ENCODE measurements around the gene PDE4D. TPM values are rescaled to one million over a fixed set of nuclear protein-coding genes. Genes with fewer than 3 reads are reported as not detected.
A peak's percentile ranks its signal among the peaks of the same experiment; 100 is the strongest.

The PDE4D gene
- total RNA-seq, 1 donor from 2014 or later, result 14.2 TPM

DNA sequence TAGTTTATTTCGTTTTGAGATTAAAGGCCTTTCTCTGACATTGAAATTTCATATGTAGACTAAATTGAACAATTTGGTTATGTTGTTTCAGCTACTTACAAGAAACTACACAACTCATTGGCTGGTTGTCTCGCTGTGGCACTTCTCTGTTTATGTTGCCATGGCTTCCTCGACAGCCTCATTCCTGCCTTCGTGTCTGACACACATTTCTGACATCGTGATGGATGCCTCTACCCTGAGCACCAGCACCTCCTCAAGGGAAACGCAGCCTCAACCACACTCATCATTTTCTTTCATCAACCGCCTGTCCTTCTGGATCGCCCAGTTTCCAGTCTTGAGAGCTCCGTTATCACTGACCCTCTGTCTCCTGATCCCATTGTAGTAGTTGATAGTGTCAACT, 562.8 kb downstream of the PDE4D start:
- no peak overlapping the region for H2AFZ ChIP-seq (ENCODE audit: low read depth, low read length)
- no peaks in the 10 kb centered on the region for H3K79me2 ChIP-seq (ENCODE audit: insufficient read depth, low read length)
- no peak overlapping the region for H3K4me2 ChIP-seq (ENCODE audit: low read length)
- no peak overlapping the region for H3K4me3 Mint-ChIP-seq (ENCODE audit: unreplicated experiment)
- H3K27me3 ChIP-seq (ENCODE audit: insufficient read depth, low read length), result no peaks in the 10 kb centered on the region
- DNase-seq (ENCODE audit: low read depth) (no peak), FAIRE-seq (no peak)
- H3K9me3 Mint-ChIP-seq (ENCODE audit: unreplicated experiment), result no peaks in the 10 kb centered on the region
- peaks cover 18% of the 10 kb centered on the region for H3K4me1 Mint-ChIP-seq (ENCODE audit: low read depth, unreplicated experiment)
- no peaks in the 10 kb centered on the region for H3K27me3 Mint-ChIP-seq (ENCODE audit: low read depth, unreplicated experiment)
- no peaks in the 10 kb centered on the region for H3K36me3 ChIP-seq (ENCODE audit: insufficient read depth, low read length)
- no peak overlapping the region for H3K9ac ChIP-seq (ENCODE audit: low read length)
- no peak overlapping the region for H3K27ac ChIP-seq (ENCODE audit: low read depth, low read length)
- H3K4me1 ChIP-seq (ENCODE audit: insufficient read depth, low read length), result no peaks in the 10 kb centered on the region
- no peaks in the 10 kb centered on the region for H3K36me3 Mint-ChIP-seq (ENCODE audit: low read depth, unreplicated experiment)
- H3K27ac Mint-ChIP-seq (ENCODE audit: unreplicated experiment), result no peak overlapping the region
- no peaks in the 10 kb centered on the region for H4K20me1 ChIP-seq (ENCODE audit: insufficient read depth, low read length)
- H3K4me3 ChIP-seq (ENCODE audit: insufficient read depth, low read depth, low read length), result no peak overlapping the region
- no peak for TF ChIP-seq EZH2 (IDR thresholded peaks at IDR 0.05; ENCODE audit: insufficient read depth, low read length)
- TF ChIP-seq, protein P1, sequence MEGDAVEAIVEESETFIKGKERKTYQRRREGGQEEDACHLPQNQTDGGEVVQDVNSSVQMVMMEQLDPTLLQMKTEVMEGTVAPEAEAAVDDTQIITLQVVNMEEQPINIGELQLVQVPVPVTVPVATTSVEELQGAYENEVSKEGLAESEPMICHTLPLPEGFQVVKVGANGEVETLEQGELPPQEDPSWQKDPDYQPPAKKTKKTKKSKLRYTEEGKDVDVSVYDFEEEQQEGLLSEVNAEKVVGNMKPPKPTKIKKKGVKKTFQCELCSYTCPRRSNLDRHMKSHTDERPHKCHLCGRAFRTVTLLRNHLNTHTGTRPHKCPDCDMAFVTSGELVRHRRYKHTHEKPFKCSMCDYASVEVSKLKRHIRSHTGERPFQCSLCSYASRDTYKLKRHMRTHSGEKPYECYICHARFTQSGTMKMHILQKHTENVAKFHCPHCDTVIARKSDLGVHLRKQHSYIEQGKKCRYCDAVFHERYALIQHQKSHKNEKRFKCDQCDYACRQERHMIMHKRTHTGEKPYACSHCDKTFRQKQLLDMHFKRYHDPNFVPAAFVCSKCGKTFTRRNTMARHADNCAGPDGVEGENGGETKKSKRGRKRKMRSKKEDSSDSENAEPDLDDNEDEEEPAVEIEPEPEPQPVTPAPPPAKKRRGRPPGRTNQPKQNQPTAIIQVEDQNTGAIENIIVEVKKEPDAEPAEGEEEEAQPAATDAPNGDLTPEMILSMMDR (IDR thresholded peaks at IDR 0.05; ENCODE audit: insufficient read depth, low read depth, low read length), result no peak
- H3K9me3 ChIP-seq (ENCODE audit: insufficient read depth, low read depth, low read length), result no peaks in the 10 kb centered on the region

DNA sequence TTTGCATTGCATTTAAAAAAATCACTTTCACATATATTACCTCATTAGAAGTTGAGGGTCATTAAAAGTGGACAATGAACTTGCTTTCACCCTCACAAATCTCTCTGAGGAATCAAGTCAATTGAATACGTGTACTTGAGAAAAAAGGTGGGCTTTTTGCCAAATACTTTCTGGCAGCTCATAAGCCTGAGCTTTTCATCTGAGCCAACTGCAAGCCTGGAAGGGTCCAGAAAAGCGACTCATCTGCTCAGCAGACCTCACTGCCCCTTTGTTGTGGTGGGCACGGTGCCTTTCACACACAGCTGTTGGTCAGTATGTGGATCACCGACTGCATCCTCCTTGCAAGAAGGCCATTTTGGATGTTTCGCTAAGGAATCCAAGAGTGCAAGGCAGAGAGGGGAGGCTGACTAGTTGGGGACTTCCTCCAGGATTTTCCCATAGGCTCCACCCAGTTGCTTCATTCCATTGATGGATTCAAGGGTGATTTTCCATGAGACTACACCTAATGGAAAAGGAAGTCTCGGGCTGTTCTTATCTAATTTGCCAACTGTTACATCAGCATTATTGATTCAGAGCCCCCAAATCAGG, 564.7 kb downstream of the PDE4D start:
- TF ChIP-seq, protein P1 (IDR thresholded peaks at IDR 0.05; ENCODE audit: insufficient read depth, low read depth, low read length), result no peak
- no peak for TF ChIP-seq EZH2 (IDR thresholded peaks at IDR 0.05; ENCODE audit: insufficient read depth, low read length)
- H3K79me2 ChIP-seq (ENCODE audit: insufficient read depth, low read length), result no peaks in the 10 kb centered on the region
- H3K27ac Mint-ChIP-seq (ENCODE audit: unreplicated experiment), result peak overlapping the region; percentile 72
- no peaks in the 10 kb centered on the region for H3K9me3 ChIP-seq (ENCODE audit: insufficient read depth, low read depth, low read length)
- H3K27me3 ChIP-seq (ENCODE audit: insufficient read depth, low read length), result no peaks in the 10 kb centered on the region
- peaks cover 3% of the 10 kb centered on the region for H3K27me3 Mint-ChIP-seq (ENCODE audit: low read depth, unreplicated experiment)
- no peaks in the 10 kb centered on the region for H3K9me3 Mint-ChIP-seq (ENCODE audit: unreplicated experiment)
- FAIRE-seq, result no peak
- no peaks in the 10 kb centered on the region for H3K36me3 ChIP-seq (ENCODE audit: insufficient read depth, low read length)
- H2AFZ ChIP-seq (ENCODE audit: low read depth, low read length), result peak overlapping the region; percentile 57
- H3K27ac ChIP-seq (ENCODE audit: low read depth, low read length), result no peak overlapping the region
- H3K4me3 ChIP-seq (ENCODE audit: insufficient read depth, low read depth, low read length), result no peak overlapping the region
- no peak overlapping the region for H3K4me3 Mint-ChIP-seq (ENCODE audit: unreplicated experiment)
- peak overlapping the region; percentile 29 for H3K4me2 ChIP-seq (ENCODE audit: low read length)
- H3K4me1 ChIP-seq (ENCODE audit: insufficient read depth, low read length), result no peaks in the 10 kb centered on the region
- no peaks in the 10 kb centered on the region for H3K36me3 Mint-ChIP-seq (ENCODE audit: low read depth, unreplicated experiment)
- no peak overlapping the region for H3K9ac ChIP-seq (ENCODE audit: low read length)
- DNase-seq (ENCODE audit: low read depth), result peak; percentile 83
- no peaks in the 10 kb centered on the region for H4K20me1 ChIP-seq (ENCODE audit: insufficient read depth, low read length)
- H3K4me1 Mint-ChIP-seq (ENCODE audit: low read depth, unreplicated experiment), result peaks cover 18% of the 10 kb centered on the region

DNA sequence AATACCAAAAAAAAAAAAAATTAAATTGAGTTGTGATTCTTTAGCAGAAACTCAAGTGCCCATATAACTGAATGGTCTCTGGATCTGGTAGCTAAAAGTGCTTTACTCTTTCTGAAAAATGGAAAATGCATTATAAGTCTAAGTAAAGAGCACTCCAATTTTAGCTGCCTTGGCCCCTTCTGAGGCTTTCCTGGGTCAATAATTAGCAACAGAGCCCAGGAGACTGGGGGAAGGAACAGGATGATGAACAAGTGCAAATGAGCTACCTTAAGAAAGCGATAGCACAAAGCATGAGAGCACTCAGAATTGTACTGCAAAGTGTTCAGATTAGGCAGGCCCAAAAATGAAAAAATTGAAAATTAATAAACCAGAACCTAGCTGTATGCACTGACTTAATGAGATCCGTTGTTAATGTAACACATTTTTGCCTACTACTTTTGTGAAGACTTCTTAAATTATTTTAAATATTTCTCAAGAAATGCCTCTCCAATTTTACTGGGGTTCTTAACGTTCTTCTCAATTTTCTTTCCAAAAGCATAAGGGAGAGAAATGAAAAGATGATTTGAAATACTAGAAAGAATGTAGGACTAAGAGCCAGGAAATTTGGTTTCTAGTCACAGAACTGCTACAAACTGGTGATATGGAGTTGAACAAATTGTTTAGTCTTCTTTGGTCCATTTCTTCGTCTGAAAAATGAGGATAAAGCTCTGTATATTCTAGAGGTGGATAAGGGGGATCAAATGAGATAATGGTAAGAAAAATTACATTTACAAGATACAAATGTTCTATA, 566.1 kb downstream of the PDE4D start:
- FAIRE-seq, result no peak
- TF ChIP-seq EZH2 (IDR thresholded peaks at IDR 0.05; ENCODE audit: insufficient read depth, low read length), result no peak
- TF ChIP-seq, protein P1 (IDR thresholded peaks at IDR 0.05; ENCODE audit: insufficient read depth, low read depth, low read length), result no peak
- H3K27ac Mint-ChIP-seq (ENCODE audit: unreplicated experiment), result peak overlapping the region; percentile 35

More for the DNA sequence above, 566.1 kb downstream of the PDE4D start:
- no peaks in the 10 kb centered on the region for H3K9me3 ChIP-seq (ENCODE audit: insufficient read depth, low read depth, low read length)
- Mint-ChIP-seq H3K9me3 (ENCODE audit: unreplicated experiment) (no peaks in the 10 kb centered on the region), H3K36me3 (ENCODE audit: low read depth, unreplicated experiment) (no peaks in the 10 kb centered on the region), H3K27me3 (ENCODE audit: low read depth, unreplicated experiment) (peaks cover 6% of the 10 kb centered on the region), H3K4me3 (ENCODE audit: unreplicated experiment) (no peak overlapping the region), H3K4me1 (ENCODE audit: low read depth, unreplicated experiment) (peaks cover 18% of the 10 kb centered on the region)
- DNase-seq (ENCODE audit: low read depth), result no peak
- H3K27me3 ChIP-seq (ENCODE audit: insufficient read depth, low read length), result no peaks in the 10 kb centered on the region
- no peak overlapping the region for H3K27ac ChIP-seq (ENCODE audit: low read depth, low read length)
- no peak overlapping the region for H3K4me3 ChIP-seq (ENCODE audit: insufficient read depth, low read depth, low read length)
- no peaks in the 10 kb centered on the region for H3K4me1 ChIP-seq (ENCODE audit: insufficient read depth, low read length)
- no peaks in the 10 kb centered on the region for H4K20me1 ChIP-seq (ENCODE audit: insufficient read depth, low read length)
- H3K79me2 ChIP-seq (ENCODE audit: insufficient read depth, low read length), result no peaks in the 10 kb centered on the region
- H3K9ac ChIP-seq (ENCODE audit: low read length), result no peak overlapping the region
- H3K4me2 ChIP-seq (ENCODE audit: low read length), result no peak overlapping the region
- no peaks in the 10 kb centered on the region for H3K36me3 ChIP-seq (ENCODE audit: insufficient read depth, low read length)
- no peak overlapping the region for H2AFZ ChIP-seq (ENCODE audit: low read depth, low read length)

All from astrocyte (in vitro differentiated cells and primary cell).